HG03066 (cell line): ENCODE results near the gene CBARP.

Experiments used
- ATAC-seq: cut with Tn5 transposase; IDR thresholded peaks from one replicate; pipeline ENCODE4 v1.9.1; 2021; ENCODE audit warnings: low read depth; ENCODE audit not compliant: unreplicated experiment

The CBARP gene, protein sequence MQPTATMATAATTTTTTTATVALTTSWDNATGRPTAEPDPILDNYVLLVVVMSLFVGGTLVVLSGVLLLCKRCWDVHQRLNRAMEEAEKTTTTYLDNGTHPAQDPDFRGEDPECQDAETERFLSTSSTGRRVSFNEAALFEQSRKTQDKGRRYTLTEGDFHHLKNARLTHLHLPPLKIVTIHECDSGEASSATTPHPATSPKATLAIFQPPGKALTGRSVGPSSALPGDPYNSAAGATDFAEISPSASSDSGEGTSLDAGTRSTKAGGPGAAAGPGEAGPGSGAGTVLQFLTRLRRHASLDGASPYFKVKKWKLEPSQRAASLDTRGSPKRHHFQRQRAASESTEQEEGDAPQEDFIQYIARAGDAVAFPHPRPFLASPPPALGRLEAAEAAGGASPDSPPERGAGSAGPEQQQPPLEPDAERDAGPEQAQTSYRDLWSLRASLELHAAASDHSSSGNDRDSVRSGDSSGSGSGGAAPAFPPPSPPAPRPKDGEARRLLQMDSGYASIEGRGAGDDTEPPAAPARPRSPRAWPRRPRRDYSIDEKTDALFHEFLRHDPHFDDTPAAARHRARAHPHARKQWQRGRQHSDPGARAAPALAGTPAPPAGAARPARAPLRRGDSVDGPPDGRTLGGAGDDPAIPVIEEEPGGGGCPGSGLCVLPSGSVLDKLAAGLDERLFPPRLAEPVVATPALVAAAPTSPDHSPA

DNA sequence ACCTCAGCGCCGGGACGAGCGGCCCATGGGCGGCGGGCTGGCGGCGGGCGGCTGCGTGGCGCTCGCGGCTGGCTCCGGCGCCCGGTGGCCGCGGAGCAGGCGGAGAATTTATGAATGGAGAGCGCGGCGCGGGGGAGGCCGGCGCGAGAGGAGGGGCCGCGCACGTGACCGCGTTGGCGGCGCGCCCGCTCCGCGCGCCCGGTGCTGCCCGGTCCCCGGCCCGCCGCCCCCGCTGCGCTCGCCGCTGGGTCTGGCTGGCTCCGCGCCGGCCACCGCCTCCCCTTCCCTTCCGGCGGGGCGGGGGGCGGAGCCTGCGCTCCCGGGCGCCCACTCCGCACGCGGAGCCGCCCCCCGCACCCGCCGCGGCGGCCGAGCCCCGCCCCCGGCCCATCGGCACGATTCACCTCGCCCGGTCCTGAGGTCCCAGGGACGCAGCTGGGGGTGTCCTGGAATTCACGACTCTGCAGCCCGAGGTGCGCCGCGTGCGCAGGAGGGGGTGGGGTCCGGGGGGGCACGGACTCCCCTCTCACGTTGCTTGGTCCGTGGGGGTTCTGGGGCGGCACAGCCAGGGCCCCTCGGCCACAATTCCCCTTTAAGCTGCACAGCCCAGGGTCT lies at the start of gene CBARP:
Gene CBARP, minus strand, starts transcription at position 252 of the 615 bp plus-strand sequence. CDS start 1,905 bp downstream, outside the sequence.
- ATAC-seq: no peak

DNA sequence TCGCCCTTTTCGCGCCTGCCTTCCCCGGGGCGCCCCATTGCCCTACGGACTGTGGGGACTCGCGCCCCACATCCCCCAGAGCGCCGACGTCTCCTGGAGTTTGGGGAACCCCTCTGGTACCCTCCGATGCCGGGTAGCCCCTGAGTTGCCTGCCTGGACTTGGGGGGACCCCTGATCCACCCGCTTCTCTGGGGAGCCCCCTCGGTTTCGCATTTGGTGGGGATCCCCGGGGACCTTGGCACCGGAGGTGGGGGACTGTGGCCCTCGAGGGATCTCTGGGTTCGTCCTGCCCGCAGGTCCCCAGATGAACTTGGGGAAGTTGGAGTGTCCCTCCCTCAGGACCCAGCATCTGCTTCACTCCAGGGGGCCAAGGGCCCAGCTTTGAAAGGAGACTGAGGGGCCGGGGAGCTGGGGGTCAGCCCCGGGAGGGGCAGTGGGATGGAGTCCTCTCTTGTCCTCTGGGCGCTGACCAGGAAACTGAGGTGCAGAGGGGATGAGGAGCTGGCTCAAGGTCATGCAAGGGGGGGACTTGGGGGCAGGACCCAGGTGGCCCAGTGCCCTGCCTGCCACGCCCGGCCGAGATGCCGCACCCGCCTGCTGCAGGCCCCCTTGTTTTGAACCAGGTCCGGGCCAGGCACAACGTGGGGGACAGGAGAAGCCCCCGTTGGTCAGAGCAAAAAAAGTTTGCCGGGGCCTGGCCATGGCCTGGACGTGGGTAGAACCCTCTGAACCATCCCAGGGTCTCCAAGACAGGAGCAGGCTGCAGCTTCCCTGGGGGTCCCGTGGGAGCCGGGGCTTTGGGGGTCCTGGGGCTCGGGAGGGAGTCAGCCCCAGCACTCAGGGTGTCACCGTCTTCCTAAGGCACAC lies 48.9 kb upstream of the CBARP start:
- no peak for ATAC-seq

DNA sequence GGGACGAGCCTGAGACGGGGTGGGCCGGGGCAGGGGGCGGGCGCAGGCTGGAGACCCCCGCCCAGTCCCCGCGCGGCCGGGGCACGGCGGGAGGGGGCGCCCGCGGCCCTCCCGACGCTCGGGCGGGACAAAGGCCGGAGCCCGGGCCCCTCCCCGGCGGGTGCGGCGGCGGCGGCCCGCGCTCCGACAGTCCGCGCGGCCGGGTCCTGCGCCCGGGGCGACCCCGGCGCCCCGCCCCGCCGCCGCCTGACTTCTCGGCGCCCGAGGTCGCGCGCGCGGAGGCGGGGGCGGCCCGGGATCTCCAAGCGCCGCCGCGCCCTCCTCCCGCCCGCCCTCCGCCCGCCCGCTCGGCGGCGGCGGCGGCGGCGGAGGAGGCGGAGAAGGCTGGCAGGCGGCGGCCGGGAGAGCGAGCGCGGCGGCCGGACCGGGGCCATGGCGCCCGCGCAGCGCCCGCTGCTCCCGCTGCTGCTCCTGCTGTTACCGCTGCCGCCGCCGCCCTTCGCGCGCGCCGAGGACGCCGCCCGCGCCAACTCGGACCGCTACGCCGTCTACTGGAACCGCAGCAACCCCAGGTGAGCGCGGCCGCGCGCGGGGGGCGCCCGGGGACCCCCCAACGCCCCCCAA lies 48.0 kb upstream of the CBARP start, which contains the start of gene EFNA2:
Gene EFNA2, plus strand, starts transcription at position 137 of the 624 bp plus-strand sequence. Its CDS starts 296 bp downstream, at position 433.
- no peak for ATAC-seq

DNA sequence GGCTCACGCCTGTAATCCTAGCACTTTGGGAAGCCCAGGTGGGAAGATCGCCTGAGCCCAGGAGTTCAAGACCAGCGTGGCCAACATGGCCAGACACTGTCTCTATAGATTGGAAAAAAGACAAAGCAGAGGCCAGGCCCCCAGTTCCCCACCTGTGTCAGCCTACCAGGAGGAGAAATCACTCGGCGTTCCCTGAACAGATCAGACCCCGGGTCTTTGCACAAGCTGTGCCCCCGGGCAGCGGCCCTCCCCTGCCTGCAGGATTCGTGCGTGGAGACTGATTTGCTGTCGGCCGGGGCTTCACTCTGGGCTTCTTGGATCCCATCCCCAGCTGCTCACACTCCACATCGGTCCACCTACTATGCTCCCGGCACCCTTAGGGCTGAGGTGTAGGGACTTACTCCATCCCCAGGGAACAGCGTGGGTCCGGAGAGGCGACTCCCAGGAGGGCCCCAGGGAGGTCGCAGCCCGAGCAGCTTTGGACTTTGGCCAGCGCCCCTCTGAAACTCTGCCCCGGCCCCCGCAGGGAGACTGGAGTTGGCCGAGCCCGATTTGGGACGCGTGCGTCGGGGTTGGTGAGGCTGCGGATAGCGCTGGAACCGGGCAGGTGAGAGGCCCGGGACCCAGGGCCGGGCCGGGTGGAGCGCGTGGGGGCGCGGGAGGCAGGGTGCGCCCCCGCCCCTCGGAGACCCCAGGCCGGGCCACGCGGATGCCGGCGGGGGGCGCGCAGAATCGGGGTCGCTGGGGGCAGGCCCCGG lies 47.4 kb upstream of the CBARP start:
- ATAC-seq: no peak

DNA sequence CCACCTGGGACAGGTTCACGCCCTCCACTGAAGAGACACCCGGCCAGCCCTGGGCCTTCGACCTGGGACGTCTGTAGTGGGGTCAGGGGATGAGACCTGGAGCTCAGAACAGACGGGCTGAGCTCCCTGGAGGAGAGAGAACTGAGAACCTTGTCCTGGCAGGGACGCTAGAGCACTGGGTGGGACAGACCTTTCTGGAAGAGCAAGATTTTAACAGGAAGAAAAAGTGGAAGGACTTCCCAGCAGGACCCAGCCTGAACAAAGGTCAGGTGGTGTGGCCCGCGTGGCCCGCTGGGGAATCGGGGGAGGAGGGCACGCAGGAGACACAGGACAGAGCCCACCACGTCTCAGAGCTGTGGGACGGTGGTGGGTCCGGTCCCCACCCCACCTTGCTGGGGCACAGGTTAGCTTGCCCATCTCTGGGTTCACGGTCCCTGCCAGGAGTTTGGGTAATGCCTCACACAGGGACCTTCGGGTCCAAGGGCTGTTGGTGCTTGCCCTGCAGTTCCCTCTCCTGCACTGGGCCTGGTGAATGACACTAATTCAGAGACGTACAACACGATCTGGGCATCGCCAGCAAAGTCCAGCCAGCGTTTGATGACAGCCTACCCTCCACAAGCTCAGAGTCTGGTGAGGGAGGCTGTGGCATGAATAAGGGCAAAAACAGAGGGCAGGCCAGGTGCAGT lies 46.6 kb upstream of the CBARP start:
- ATAC-seq: no peak

DNA sequence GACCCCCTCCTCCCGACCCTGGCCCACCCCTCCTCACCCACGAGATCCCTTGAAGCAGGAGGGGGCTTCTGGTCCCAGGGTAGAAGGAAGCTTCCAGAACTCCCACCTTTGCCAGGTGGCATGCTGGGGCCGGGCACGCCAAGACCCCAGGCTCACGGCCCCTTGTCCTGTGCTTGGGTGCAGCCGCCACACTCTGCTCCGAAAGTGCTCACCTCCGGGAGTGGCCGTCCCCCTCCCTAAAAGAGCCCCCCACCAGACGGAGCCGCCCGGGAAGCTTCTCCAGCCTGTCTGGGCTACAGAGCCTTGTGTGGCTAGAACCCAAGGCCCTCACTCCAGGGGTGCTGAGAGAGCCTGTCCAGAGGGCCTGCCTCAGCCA lies 46.1 kb upstream of the CBARP start:
- ATAC-seq: no peak

DNA sequence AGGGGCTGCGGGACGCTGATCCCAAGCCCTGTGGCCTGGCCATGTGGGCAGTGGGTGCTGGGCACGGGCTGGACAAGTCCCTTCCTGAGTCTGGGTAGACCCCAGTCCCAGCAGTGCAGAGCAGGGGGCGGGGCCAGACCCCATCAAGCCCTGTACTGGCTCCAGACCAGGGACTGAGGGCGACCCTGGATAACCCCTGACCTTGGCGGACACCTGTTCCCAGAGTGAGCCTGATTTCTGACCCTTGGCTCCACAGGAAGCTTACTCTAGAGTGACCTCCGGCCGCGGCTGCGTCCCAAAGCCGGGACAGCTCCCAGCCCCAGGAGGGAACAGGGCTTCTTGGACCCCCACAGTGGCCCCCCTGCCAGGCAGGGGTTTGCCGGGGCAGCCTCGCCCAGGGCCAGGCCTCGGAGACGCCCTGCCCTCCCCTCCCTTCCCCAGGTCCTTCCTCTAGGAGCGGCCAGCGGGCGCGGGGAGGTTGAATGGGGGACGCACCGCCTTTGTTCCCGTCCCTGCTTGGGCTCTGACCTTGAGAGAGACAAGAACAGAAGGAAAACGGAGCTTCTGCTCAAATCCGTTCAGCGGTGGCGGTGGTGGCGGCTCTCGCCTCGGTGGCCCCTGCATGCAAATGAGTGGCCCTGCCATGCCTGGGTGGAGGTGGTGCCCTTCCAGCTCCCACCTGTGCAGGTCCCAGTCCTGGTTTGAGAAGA lies 45.6 kb upstream of the CBARP start:
- no peak for ATAC-seq

DNA sequence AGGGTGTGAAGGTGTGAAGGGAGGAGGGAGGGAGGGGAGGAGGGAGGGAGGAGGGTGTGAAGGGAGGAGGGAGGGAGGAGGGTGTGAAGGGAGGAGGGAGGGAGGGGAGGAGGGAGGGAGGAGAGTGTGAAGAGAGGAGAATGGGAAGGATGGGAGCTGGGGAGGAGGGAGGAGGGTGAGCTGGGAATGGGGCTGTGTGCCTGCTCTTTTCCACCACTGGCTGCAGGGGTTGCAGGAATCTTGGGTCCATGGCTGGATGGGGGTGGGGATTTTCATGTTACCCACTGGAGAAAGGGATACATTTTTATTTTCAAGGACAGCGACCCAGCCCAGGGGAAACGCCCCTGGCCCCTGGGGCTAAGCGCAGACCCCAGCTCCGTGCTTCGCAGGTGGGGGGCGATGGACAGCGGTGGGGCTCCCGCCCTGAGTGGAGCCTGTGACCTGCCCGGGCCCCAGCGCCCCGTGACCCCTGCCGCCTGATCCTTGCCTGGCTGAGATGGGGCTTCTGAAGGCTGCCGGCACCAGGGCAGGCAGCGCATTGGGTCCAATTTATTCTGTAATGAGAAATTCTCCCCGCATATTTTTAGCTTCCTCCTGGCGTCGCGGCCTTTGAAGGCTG lies 44.9 kb upstream of the CBARP start:
- ATAC-seq: no peak

DNA sequence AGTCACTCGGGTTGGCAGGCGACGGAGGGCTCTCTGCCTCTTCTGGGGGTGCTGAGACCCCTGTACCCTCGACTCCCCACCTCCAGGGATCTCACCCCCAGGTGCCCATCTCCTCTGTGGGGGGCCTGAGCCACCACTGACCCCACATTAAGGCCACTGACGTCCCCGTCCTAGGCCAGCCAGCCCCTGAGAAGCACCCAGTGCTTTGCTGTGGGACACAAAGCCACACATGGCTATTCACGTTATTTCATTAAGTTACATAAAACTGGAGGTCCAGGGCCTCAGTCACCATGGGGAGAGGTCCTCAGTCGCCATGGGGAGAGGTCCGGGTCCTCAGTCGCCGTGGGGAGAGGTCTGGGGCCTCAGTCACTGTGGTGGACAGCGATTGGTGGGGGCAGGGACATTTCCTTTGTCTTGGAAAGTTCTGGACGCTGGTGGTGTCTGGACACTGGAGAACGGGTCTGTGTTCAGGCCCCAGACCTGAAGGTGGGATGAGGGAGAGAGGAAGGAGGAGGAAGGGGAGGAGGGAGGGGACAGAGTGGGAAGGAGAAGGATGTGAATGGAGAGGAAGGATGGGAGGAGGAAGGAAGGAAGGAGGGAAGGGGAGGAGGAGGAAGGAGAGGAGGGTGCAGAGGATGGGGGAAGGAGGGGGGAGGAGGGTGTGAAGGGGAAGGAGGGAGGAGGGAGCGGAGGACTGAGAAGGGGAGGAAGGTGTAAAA lies 43.9 kb upstream of the CBARP start:
- ATAC-seq: no peak

DNA sequence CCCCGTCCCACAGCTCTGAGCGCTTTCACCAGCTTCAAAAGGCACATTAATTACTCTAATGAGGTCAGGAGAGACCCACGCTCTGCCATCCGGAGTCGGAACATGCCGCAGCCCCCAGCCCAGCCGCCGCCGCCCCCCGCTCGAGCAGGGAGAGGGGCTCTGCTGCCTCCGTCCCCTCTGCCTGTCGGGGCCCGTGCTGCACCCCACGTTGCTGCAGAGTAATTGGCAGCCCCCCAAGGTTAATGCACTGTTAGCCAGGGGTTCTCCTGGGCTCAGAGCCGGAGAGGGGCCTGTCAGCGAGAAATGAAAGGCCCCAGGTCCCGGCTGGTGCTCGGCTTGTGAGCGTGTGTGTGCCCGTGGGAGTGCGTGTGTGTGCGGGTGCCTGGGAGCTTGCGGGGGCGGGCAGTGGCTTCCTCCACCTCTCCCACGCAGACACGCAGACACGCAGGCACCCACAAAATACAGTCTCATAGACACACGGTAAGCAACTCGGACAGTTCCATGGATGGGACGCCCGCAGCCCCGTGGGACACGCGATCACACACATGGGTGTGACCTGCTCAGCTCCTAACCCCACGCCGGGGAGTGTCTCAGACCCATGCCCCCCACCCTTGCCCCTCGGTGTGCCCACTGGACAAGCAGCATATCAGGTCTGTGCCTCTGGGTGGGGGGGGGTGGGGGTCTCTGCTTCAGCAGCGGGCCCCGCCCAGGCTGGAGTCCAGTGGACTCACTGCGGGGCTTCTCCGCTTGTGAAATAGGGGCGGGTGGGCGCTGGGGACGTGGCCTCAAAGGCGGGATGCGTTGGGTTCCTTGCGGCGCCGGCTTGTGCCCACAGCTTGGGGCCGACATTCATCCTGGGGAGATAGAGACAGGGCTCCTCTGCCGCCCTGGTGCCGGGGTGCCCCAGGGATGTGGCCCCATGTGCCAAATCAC lies 43.1 kb upstream of the CBARP start:
- ATAC-seq: no peak

DNA sequence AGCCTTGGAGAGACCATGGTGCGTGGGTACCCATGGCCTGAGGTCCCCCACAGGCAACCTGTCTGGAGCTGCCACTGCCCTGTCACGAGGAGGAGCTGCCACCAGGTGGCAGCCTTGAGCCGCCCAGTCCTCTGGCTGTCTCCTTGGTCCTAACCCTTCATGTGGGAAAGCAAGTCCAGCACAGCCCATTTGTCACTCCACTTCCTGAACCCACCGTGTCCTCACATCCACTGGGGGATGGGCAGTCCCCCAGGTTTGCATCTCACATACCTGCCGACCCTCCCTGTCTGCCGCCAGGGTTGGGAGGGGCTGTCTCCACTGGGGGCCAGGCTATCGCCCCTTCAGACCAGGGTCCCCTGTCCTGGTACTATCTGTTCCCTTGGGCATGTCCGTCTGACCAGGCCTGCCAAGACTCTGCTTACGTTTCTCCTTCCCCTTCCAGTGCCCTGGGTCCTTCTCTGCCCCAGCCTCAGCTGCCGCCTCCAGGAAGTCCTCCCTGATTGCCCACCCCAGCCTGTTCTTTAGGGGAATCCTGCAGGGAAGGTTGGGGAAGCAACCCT lies 42.1 kb upstream of the CBARP start:
- ATAC-seq: no peak

DNA sequence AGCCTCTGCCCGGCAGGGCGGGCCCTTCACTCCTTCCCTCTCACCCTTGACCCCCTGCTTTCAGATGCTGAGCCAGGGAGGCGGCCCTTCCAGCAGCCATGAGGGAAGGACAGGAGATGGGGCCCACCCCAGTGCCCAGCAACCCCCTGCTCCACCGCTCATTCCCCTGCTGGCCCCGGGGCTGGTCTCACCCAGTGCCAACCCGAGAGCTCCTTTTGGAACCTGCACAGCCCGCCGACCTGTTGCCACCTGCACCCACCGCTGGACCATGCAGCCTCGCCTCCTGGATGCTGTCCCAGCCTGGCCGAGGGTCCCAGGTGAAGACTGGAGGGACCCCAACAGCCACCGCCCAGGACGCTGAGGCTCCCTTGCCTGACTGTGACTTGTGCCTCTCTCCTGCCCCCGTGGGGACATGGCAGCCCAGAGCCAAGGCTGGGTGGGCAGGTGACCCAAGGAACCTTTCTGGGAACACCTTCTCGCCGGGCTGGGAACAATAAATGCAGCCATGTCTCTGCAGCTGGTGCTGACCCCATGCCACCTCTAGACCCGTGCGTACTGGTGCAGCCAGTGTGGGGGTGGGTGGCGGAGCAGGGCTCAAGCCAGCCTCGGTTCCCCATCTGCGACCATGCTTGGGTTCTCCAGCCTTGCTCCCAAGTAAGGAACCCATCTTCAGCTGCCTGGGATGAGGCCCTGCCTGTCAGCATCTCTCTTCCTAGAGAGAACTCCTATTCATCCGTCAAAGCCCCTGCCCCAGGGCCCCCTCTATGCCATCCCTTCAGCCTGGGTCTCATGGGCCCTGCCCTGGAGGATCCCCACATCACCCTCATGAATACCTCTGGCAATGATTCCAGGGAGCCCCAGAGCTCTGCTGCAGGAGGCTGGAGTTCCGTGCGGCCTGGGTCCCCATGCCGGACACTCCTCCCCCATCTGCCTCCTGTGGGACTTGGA lies 41.2 kb upstream of the CBARP start:
- no peak for ATAC-seq

DNA sequence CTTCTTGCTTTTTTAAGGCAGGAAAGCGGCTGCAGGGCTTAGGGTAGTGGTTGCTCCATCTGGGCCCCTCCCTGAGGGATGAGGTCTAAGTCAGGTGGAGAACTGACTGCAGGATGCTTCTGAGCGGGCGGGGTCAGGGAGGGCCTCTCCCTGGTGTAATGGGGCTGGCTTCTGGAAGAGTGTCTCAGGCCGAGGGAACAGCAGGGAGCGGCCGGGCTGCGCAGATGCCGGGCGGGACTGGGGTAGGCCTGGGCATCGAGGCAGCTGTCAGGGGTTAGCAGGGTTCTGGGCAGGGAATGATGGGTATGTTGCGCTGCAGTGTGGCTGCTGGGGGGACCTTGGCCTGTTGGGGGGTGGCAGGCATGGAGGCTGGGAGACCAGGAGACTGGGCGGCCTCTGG lies 40.3 kb upstream of the CBARP start:
- no peak for ATAC-seq

DNA sequence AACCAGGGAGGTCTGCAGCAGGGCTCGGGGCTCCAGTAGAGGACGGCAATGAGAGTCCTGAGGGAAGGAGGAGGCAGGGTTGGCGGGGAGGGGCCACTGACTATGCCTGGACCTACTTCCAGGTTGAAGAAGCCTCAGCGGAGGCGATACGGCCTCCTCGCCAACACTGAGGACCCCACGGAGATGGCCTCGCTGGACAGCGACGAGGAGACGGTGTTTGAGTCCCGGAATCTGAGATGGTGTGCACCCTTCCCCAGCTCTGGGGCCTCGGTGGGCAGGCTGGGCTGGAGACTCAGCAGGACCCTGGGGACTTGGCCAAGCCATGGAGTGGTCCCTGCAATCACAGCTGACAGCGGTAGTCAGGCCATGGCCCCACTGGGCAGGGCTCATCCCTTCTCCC lies 39.3 kb upstream of the CBARP start:
- no peak for ATAC-seq

DNA sequence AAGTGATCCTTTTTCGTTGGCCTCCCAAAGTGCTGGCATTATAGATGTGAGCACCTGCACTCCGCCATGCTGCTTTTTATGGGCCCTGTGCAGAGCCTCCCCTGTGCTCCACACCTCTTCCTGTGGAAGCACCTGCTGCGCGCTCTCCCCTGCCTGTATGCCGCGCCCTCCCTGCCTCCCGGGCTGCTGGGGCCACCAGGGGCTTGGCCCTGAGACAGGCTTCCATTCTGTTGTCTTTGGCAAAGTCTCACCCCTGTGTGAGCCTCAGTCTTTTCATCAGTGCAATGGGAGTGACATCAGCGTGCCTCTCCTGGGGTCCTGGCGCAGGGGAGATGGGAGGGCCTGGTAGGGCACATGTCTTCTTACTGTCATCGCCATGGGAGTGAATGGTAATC lies 38.8 kb upstream of the CBARP start:
- no peak for ATAC-seq
